Measurements from ENCODE around the gene SPX.

Gene SPX

GRCh38 chr12:21577516-21577915 lies 51.4 kb downstream of the SPX start:
- no peak for DNase-seq (ENCODE audit: low read depth in 2 of 2)

DNA sequence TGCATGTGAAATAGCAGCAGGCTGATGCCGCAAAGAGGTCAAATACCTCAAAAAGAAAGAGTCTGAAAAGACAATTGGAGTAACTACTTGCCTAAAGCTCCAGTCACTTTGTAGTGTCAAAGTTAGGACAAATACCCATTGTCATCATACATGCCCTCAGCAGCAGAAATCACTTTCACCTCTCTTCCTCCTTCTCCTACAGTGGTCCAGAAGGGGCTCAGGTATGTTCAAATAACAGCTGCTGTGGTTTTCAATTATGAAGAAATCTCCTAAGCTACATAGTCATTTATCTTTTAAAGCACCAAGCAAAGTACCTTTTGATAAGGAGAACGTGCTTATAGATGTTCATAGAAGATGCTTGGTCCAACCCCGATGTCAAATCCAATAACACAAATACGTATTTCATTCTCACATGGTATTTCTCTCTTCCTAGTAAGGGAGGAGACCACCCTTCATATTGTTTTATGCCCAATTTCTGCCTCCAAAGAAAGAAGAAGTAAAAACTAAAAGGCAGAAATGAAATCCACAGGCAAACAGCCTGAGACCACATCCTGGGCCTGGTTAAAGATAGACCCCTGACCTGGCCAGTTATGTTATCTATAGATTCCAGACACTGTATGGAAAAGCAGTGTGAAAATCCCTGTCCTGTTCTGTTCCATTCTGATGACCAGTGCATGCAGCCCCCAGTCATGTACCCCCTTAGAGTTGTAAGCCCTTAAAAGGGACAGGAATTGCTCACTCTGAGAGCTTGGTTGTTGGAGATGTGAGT lies 54.8 kb downstream of the SPX start:
- no peak for DNase-seq (ENCODE audit: low read depth in 2 of 2)
